HUES64 (cell line): Measurements from ENCODE around the gene XXYLT1.
A peak's percentile ranks its signal among the peaks of the same experiment; 100 is the strongest.

ENCODE experiments used
- H3K27ac ChIP-seq: 2 replicates; pipeline ENCODE4 v1.7.0; 2013; ENCODE audit warnings: low read depth, low read length, inconsistent platforms
- H3K27me3 ChIP-seq: 2 replicates; pipeline ENCODE4 v1.6.1; 2013; ENCODE audit warnings: mild to moderate bottlenecking, low read length; ENCODE audit not compliant: insufficient read depth
- H3K36me3 ChIP-seq: 2 replicates; pipeline ENCODE4 v1.6.1; 2013; ENCODE audit warnings: mild to moderate bottlenecking, low read length; ENCODE audit not compliant: insufficient read depth
- H3K4me1 ChIP-seq: 2 replicates; pipeline ENCODE4 v1.6.1; 2013; ENCODE audit warnings: mild to moderate bottlenecking, low read length, moderate library complexity; ENCODE audit not compliant: insufficient read depth
- H3K4me3 ChIP-seq: 2 replicates; pipeline ENCODE4 v1.5.1; 2013; ENCODE audit warnings: mild to moderate bottlenecking, low read length, moderate library complexity
- H3K9ac ChIP-seq: 2 replicates; pipeline ENCODE4 v1.6.1; 2013; ENCODE audit warnings: mild to moderate bottlenecking, low read depth, low read length
- H3K9me3 ChIP-seq: 2 replicates; pipeline ENCODE4 v1.6.1; 2013; ENCODE audit warnings: low read depth, low read length; ENCODE audit not compliant: insufficient read depth
- WGBS: fragments of 150-250, 120-280 bp; methylation state at CpG from one replicate; pipeline ENCODE4 v1.1.7; 2013; ENCODE audit warnings: missing lambda C conversion rate; 5-methylcytosine and 5-hydroxymethylcytosine counted together

Gene XXYLT1

GRCh38 chr3:195036203-195036505 lies 234.8 kb downstream of the XXYLT1 start:
- 70% methylated on average over 17 of the region's 17 CpGs for WGBS
- peaks cover 37% of the 10 kb centered on the region for H3K4me1 ChIP-seq
- H3K9ac ChIP-seq: no peak overlapping the region
- no peak overlapping the region for H3K27ac ChIP-seq
- no peaks in the 10 kb centered on the region for H3K9me3 ChIP-seq
- no peaks in the 10 kb centered on the region for H3K36me3 ChIP-seq
- peaks cover 20% of the 10 kb centered on the region for H3K27me3 ChIP-seq
- H3K4me3 ChIP-seq: no peak overlapping the region

GRCh38 chr3:195035345-195036202 lies 235.4 kb downstream of the XXYLT1 start:
- H3K4me1 ChIP-seq: peaks cover 41% of the 10 kb centered on the region
- H3K27me3 ChIP-seq: peaks cover 20% of the 10 kb centered on the region
- H3K9ac ChIP-seq: no peak overlapping the region
- H3K36me3 ChIP-seq: no peaks in the 10 kb centered on the region
- WGBS: 73% methylated on average over 42 of the region's 42 CpGs
- H3K4me3 ChIP-seq: no peak overlapping the region
- no peak overlapping the region for H3K27ac ChIP-seq
- H3K9me3 ChIP-seq: no peaks in the 10 kb centered on the region

- no peaks in the 10 kb centered on the region for H3K36me3 ChIP-seq
- no peaks in the 10 kb centered on the region for H3K9me3 ChIP-seq
- H3K27me3 ChIP-seq: peaks cover 20% of the 10 kb centered on the region
- H3K9ac ChIP-seq: no peak overlapping the region
- peaks cover 39% of the 10 kb centered on the region for H3K4me1 ChIP-seq
- H3K27ac ChIP-seq: no peak overlapping the region
- 79% methylated on average over 11 of the region's 11 CpGs for WGBS
- no peak overlapping the region for H3K4me3 ChIP-seq
Observed at GRCh38 chr3:195034541-195034940, 236.4 kb downstream of the XXYLT1 start.

- WGBS: 61% methylated on average over 9 of the region's 9 CpGs
- H3K27ac ChIP-seq: no peak overlapping the region
- no peaks in the 10 kb centered on the region for H3K36me3 ChIP-seq
- peaks cover 36% of the 10 kb centered on the region for H3K4me1 ChIP-seq
- H3K27me3 ChIP-seq: peaks cover 20% of the 10 kb centered on the region
- H3K9me3 ChIP-seq: no peaks in the 10 kb centered on the region
- H3K9ac ChIP-seq: no peak overlapping the region
- no peak overlapping the region for H3K4me3 ChIP-seq
Observed at GRCh38 chr3:195034101-195034500, 236.9 kb downstream of the XXYLT1 start.

GRCh38 chr3:195033531-195034091 lies 237.3 kb downstream of the XXYLT1 start:
- Histone ChIP-seq H3K4me3 (no peak overlapping the region), H3K27me3 (peaks cover 20% of the 10 kb centered on the region), H3K27ac (no peak overlapping the region), H3K4me1 (peaks cover 36% of the 10 kb centered on the region), H3K36me3 (no peaks in the 10 kb centered on the region), H3K9me3 (no peaks in the 10 kb centered on the region), H3K9ac (no peak overlapping the region)
- 39% methylated on average over 12 of the region's 12 CpGs for WGBS

GRCh38 chr3:195032955-195033354 lies 238.0 kb downstream of the XXYLT1 start:
- no peak overlapping the region for H3K27ac ChIP-seq
- no peaks in the 10 kb centered on the region for H3K9me3 ChIP-seq
- H3K9ac ChIP-seq: no peak overlapping the region
- peaks cover 20% of the 10 kb centered on the region for H3K27me3 ChIP-seq
- 92% methylated on average over 9 of the region's 10 CpGs for WGBS
- H3K4me1 ChIP-seq: peaks cover 36% of the 10 kb centered on the region
- H3K4me3 ChIP-seq: no peak overlapping the region
- no peaks in the 10 kb centered on the region for H3K36me3 ChIP-seq

- H3K36me3 ChIP-seq: no peaks in the 10 kb centered on the region
- no peak overlapping the region for H3K4me3 ChIP-seq
- WGBS: 78% methylated on average over 12 of the region's 12 CpGs
- H3K27ac ChIP-seq: no peak overlapping the region
- H3K9ac ChIP-seq: no peak overlapping the region
- H3K9me3 ChIP-seq: no peaks in the 10 kb centered on the region
- H3K27me3 ChIP-seq: peaks cover 20% of the 10 kb centered on the region
- H3K4me1 ChIP-seq: peaks cover 36% of the 10 kb centered on the region
Observed at GRCh38 chr3:195032106-195032759, 238.7 kb downstream of the XXYLT1 start.

- no peaks in the 10 kb centered on the region for H3K36me3 ChIP-seq
- no peak overlapping the region for H3K9ac ChIP-seq
Observed at GRCh38 chr3:195031574-195032003, 239.4 kb downstream of the XXYLT1 start.

GRCh38 chr3:195030791-195031321 lies 240.1 kb downstream of the XXYLT1 start:
- Histone ChIP-seq H3K4me1 (peaks cover 36% of the 10 kb centered on the region), H3K36me3 (no peaks in the 10 kb centered on the region), H3K9ac (no peak overlapping the region), H3K27ac (peak overlapping the region; percentile 54; the same call in 1 of the 2 replicates), H3K27me3 (peaks cover 19% of the 10 kb centered on the region), H3K4me3 (no peak overlapping the region), H3K9me3 (no peaks in the 10 kb centered on the region)
- WGBS: 64% methylated on average over 13 of the region's 13 CpGs

More at GRCh38 chr3:195031574-195032003, 239.4 kb downstream of the XXYLT1 start:
- H3K27me3 ChIP-seq: peaks cover 20% of the 10 kb centered on the region
- peaks cover 36% of the 10 kb centered on the region for H3K4me1 ChIP-seq
- H3K27ac ChIP-seq: peak overlapping the region; percentile 54; the same call in 1 of the 2 replicates
- no peaks in the 10 kb centered on the region for H3K9me3 ChIP-seq
- no peak overlapping the region for H3K4me3 ChIP-seq
- WGBS: 81% methylated on average over 5 of the region's 5 CpGs

- Histone ChIP-seq H3K36me3 (no peaks in the 10 kb centered on the region), H3K27me3 (peaks cover 2% of the 10 kb centered on the region; the same call in 1 of the 2 replicates), H3K4me3 (no peak overlapping the region), H3K27ac (no peak overlapping the region), H3K9ac (no peak overlapping the region), H3K4me1 (peaks cover 30% of the 10 kb centered on the region), H3K9me3 (no peaks in the 10 kb centered on the region)
- 95% methylated on average over 8 of the region's 8 CpGs for WGBS
Observed at GRCh38 chr3:195028877-195029606, 241.9 kb downstream of the XXYLT1 start.
